HG02798 (cell line): Measurements from ENCODE around the gene EPS8.

Source experiments
- ATAC-seq: cut with Tn5 transposase; IDR thresholded peaks from one replicate; pipeline ENCODE4 v1.9.1; 2021; ENCODE audit warnings: mild to moderate bottlenecking; ENCODE audit not compliant: unreplicated experiment, poor library complexity

EPS8 gene

GRCh38 chr12:15789220-15790171 is at the start of gene EPS8:
TSS of gene EPS8 (minus strand) at chr12:15789388. CDS start at chr12:15682951, 106,437 bp downstream.
- peak; percentile 89 for ATAC-seq

- ATAC-seq = no peak
Observed at GRCh38 chr12:15837141-15837790, 48.1 kb upstream of the EPS8 start.

DNA sequence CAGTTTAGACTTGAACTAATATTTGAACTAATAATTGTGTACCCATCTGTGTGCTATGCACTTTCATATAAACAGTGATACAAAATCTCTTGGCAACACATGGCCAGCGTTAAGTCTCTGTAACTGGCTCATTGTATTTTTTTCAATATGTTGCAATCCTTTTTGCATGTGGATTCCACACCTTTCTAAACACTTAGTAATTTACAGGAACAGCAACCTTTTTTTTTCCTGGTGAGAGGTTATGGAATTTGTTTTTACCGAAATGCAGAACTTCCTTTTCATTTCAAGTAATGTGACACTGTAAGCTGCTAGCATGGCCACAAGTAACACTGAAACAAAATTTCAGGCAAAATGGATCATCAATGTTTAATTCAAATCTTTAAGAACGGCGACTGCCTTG is 45.4 kb upstream of the EPS8 start:
- no peak for ATAC-seq

- ATAC-seq = no peak
Observed at GRCh38 chr12:15831315-15831978, 42.3 kb upstream of the EPS8 start.

DNA sequence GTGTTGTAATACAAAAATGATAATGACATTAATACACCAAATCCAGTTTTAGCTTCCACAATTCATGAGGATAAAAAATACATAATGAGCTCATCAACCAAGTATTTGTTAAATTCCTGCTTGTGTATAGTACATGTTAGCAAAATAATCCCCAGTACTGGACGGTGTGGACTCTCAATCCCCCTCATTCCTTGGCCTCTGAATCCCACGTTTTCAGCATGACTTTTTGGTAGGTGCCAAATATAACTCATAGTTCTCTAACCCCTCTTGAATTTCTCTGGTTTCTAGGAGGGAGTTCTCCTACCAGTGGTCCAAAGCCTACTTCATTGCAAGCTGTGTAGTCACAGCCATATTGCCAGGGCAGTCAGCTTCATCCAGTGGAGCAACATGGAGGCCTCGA is 41.4 kb upstream of the EPS8 start:
- no peak for ATAC-seq

DNA sequence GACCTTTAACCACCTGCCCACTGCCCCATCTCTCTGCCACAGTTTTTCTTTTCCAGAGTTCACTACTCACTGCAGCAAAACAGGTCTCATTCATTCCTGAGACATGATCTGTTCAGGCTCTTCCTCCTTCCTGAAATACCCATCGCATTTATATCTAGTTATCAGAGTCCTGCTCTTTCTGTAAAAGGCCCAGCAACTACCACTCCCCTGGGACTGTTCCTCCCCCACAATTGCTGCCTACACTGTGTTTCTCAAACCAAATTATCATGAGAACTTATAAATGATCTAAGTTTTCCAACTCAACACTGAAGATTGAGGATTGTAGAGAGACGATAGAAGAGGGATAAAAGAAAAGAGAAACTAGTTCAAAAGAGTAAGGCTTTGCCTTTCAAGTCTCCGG is 40.8 kb upstream of the EPS8 start:
- ATAC-seq = no peak

DNA sequence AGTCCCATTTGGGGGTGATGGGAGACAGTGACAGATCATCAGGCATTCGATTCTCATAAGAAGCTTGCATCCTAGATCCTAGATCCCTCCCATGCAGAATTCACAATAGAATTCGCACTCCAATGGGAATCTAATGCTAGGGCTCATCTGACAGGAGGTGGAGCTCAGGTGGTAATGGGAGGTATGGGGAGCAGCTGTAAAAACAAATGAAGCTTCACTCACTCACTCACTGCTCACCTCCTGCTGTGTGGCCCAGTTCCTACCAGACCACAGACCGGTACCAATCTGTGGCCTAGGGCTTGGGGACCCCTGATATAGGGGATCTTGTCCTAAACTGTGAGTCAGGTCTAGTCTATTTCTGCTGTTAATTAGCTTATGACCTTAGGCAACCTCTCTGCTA is 40.1 kb upstream of the EPS8 start:
- no peak for ATAC-seq

DNA sequence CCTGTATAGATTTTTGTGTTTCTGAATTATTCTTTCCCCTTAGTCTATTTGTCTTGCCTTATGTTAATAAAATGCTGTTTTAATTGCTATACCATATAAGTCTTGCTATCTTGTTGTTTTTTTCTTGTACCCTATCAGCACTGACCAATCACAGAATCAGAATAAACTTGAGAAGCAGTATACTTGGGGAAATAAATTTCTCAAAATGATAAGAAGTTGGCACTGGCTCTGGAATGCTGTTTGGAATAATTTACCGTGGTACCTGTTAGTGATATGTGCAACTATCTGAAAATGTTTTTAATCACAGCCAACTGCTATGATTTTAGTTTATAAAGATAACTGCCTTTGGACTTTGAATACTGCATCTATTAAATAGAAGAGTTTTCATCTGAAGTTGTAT is 37.9 kb upstream of the EPS8 start:
- no peak for ATAC-seq

- no peak for ATAC-seq
Observed at GRCh38 chr12:15824516-15824915, 35.3 kb upstream of the EPS8 start.

GRCh38 chr12:15823360-15824128 is 34.4 kb upstream of the EPS8 start:
- ATAC-seq = no peak

- no peak for ATAC-seq
Observed at GRCh38 chr12:15819644-15820437, 30.7 kb upstream of the EPS8 start.

GRCh38 chr12:15818418-15818817 is 29.2 kb upstream of the EPS8 start:
- no peak for ATAC-seq

- no peak for ATAC-seq
Observed at GRCh38 chr12:15815730-15816129, 26.5 kb upstream of the EPS8 start.

DNA sequence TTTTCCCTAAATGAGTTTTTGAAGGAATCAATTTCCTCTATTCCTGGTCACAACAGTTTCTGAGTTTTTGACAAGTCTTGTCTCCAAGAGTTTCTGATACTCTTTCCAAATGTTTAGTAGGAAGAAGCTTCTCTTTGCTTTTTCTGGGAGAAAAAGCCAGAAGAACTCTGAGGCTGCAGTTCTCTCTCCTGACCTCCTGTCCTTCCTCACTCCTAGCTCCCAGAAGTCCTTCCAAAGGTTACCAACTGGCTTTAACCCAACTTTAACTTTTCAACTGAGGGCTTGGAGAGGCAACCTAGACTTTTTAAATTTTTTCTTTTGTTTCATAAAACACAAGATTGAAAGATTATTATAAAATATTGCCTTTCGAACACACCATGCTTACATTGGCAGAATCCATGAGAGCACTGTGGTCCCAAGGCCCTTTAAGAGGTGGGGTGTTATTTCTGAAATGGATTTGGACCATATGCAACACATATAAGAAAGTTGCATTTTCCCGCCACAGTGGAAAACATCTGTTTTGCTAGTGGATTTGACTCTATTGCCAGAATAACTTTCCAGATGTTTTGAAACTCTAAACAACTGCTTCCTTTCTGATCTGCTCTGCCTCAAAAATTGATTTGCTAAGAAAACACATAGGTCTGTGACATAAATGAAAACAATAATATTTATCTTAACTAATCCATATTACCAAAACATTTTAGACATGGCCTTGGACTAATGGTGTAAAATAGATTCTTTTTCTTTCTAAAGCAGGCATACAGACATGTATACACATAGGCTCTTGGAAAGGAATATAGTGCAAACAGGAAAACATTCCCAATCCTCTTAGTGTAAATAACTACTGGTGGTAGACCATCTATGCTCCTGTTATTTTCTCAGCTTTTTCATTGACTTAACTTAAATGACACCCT is 22.3 kb upstream of the EPS8 start:
- no peak for ATAC-seq

GRCh38 chr12:15808652-15809051 is 19.5 kb upstream of the EPS8 start:
- ATAC-seq = no peak

- no peak for ATAC-seq
Observed at GRCh38 chr12:15808250-15808649, 19.1 kb upstream of the EPS8 start.

- ATAC-seq = no peak
Observed at GRCh38 chr12:15806826-15807225, 17.6 kb upstream of the EPS8 start.
